T-helper 2 cell treated with Interferon-gamma antibody and Interleukin-4, amounts not matched to agents 5 μg/mL and 100 μg/mL, for 36 hours (primary cell): ENCODE measurements around the gene MBD6.

ENCODE experiments used
- DNase-seq: peaks from one replicate; pipeline ENCODE4 v3.0.0; 2021; ENCODE audit warnings: low spot score
- H3K27ac Mint-ChIP-seq: one replicate; pipeline ENCODE4 v1.8.0; 2021; ENCODE audit warnings: mild to moderate bottlenecking, mixed read lengths
- H3K27me3 Mint-ChIP-seq: one replicate; pipeline ENCODE4 v1.8.0; 2021; ENCODE audit warnings: low read depth, mixed read lengths
- H3K36me3 Mint-ChIP-seq: one replicate; pipeline ENCODE4 v1.8.0; 2021; ENCODE audit warnings: low read depth, mixed read lengths
- H3K4me1 Mint-ChIP-seq: one replicate; pipeline ENCODE4 v1.8.0; 2021; ENCODE audit warnings: low read depth, mixed read lengths
- H3K4me3 Mint-ChIP-seq: one replicate; pipeline ENCODE4 v1.8.0; 2022; ENCODE audit warnings: mild to moderate bottlenecking, moderate library complexity, mixed read lengths
- H3K9me3 Mint-ChIP-seq: one replicate; pipeline ENCODE4 v1.8.0; 2021; ENCODE audit warnings: mixed read lengths

Gene MBD6

DNA sequence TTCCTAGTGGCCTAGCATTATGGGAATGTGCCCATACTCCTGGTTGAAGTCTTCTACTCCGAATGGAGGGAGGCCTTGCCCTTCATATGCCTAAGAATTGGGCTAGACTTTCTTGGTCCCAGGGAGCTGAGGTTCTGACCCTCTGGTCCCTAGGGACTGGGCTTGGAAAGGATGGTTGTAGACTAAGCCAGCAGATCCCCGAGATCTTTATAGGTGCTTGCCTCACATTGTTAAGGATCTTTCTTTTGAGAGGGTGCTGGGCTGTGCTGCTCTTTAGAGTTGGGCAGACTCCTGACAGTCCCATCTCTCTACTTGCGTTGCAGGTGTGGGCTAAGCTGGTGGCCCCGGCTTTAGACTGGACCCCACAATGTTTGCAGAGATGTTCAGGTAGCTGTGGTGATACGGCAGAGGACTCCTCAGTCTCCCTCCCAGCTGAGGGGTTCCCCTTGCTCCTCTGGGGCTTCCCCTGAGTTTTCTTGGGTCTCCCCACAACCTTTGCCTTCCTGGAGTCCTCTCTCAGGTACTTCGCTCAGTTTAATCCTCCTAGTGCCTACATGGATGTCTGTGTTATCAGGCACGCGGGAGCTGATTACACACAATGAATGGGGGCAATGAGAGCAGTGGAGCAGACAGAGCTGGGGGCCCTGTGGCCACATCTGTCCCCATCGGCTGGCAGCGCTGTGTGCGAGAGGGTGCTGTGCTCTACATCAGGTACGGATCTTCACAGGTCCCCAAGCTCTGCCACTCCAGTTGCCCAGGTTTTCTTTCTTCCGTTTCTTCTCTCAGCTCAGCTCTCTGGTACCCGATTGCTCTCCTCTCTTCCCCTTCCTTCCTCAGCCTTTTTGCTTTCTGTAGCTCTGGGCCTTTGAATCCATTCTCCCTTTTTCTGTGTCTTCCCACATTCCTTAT is 1.3 kb downstream of the MBD6 start:
- Mint-ChIP-seq H3K4me1 (peaks cover 34% of the 10 kb centered on the region), H3K27me3 (peaks cover 5% of the 10 kb centered on the region), H3K27ac (peak overlapping the region; percentile 90), H3K4me3 (peak overlapping the region; percentile 97), H3K9me3 (no peaks in the 10 kb centered on the region), H3K36me3 (peaks cover 48% of the 10 kb centered on the region)
- DNase-seq: no peak

DNA sequence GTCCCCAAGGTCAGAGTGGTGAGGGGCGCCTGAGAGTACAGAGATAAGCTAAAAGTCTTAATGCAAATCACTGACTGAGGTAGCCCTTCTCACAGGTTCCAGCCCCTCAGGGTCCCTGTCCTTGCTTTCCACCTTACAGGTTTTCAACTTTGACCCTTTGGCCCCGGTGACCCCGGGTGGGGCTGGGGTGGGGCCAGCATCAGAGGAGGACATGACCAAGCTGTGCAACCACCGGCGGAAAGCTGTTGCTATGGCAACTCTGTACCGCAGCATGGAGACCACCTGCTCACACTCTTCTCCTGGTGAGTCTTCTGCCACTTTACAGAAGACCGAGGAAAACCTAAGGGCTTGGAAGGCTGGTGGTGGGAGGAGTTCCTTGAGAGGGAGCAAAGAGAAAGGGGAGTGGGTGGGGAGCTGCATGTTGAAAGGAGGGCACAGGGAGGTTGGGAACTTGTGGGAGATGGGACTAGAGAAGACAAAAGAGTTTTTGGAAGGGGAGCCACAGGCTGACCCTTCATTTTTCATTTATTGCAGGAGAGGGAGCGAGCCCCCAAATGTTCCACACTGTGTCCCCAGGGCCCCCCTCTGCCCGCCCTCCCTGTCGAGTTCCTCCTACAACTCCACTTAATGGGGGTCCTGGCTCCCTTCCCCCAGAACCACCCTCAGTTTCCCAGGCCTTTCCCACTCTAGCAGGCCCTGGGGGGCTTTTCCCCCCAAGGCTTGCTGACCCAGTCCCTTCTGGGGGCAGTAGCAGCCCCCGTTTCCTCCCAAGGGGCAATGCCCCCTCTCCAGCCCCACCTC is 2.4 kb downstream of the MBD6 start:
- no peak for DNase-seq
- Mint-ChIP-seq H3K36me3 (peaks cover 48% of the 10 kb centered on the region), H3K9me3 (no peaks in the 10 kb centered on the region), H3K4me1 (peaks cover 30% of the 10 kb centered on the region), H3K27me3 (peaks cover 5% of the 10 kb centered on the region), H3K4me3 (peak overlapping the region; percentile 97), H3K27ac (peak overlapping the region; percentile 90)

DNA sequence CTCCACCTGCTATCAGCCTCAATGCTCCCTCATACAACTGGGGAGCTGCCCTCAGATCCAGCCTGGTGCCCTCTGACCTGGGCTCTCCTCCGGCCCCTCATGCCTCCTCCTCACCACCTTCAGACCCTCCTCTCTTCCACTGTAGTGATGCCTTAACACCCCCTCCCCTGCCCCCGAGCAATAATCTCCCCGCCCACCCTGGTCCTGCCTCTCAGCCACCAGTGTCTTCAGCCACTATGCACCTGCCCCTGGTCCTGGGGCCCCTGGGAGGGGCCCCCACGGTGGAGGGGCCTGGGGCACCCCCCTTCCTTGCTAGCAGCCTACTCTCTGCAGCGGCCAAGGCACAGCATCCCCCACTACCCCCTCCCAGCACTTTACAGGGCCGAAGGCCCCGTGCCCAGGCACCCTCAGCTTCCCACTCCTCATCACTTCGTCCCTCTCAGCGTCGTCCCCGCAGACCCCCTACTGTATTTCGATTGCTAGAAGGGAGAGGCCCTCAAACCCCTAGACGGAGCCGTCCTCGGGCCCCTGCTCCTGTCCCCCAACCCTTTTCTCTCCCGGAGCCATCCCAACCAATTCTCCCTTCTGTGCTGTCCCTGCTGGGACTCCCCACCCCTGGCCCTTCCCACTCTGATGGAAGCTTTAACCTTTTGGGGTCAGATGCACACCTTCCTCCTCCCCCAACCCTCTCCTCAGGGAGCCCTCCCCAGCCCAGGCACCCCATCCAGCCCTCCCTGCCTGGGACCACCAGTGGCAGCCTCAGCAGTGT is 3.2 kb downstream of the MBD6 start:
- H3K4me1 Mint-ChIP-seq: peaks cover 30% of the 10 kb centered on the region
- H3K36me3 Mint-ChIP-seq: peaks cover 48% of the 10 kb centered on the region
- no peak for DNase-seq
- peaks cover 3% of the 10 kb centered on the region for H3K27me3 Mint-ChIP-seq
- H3K4me3 Mint-ChIP-seq: no peak overlapping the region
- H3K27ac Mint-ChIP-seq: peak overlapping the region; percentile 20
- H3K9me3 Mint-ChIP-seq: no peaks in the 10 kb centered on the region

DNA sequence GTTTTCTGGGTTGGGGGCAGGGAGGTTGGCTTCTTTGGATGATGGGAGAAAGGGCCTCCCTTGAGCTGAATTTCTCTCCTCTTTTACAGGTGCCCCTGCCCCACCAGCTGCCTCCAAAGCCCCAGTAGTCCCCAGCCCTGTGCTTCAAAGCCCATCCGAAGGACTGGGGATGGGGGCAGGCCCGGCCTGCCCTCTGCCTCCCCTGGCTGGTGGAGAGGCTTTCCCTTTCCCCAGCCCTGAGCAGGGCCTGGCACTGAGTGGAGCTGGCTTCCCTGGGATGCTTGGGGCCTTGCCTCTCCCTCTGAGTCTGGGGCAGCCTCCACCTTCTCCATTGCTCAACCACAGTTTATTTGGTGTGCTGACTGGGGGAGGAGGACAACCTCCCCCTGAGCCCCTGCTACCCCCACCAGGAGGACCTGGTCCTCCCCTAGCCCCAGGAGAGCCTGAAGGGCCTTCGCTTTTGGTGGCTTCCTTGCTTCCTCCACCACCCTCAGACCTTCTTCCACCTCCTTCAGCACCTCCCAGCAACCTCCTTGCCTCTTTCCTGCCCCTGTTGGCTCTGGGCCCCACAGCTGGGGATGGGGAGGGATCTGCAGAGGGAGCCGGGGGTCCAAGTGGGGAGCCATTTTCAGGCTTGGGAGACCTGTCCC is 4.0 kb downstream of the MBD6 start:
- peaks cover 3% of the 10 kb centered on the region for H3K27me3 Mint-ChIP-seq
- H3K27ac Mint-ChIP-seq: no peak overlapping the region
- H3K4me3 Mint-ChIP-seq: no peak overlapping the region
- H3K36me3 Mint-ChIP-seq: peaks cover 53% of the 10 kb centered on the region
- no peaks in the 10 kb centered on the region for H3K9me3 Mint-ChIP-seq
- no peak for DNase-seq
- peaks cover 23% of the 10 kb centered on the region for H3K4me1 Mint-ChIP-seq

DNA sequence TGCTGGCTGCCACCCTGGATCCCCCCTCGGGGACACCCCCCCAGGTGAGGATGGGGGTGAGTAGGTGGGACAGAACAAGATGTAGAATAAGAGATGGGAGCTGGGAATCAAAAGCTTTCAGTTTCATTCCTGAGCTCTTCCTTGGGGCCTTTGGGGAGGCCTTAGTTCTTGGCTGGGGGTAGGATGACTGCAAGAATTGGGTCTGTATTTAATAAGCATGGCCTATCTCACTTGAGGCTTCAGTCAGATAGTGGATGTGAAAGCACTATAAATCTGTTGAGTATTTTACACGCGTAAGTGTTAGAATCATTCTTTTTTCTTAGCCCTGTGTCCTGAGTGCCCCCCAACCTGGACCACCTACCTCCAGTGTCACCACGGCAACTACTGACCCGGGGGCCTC is 4.6 kb downstream of the MBD6 start:
- H3K36me3 Mint-ChIP-seq: peaks cover 52% of the 10 kb centered on the region
- no peaks in the 10 kb centered on the region for H3K9me3 Mint-ChIP-seq
- no peak overlapping the region for H3K4me3 Mint-ChIP-seq
- no peak overlapping the region for H3K27ac Mint-ChIP-seq
- H3K27me3 Mint-ChIP-seq: peaks cover under 1% of the 10 kb centered on the region
- peaks cover 17% of the 10 kb centered on the region for H3K4me1 Mint-ChIP-seq
- no peak for DNase-seq

DNA sequence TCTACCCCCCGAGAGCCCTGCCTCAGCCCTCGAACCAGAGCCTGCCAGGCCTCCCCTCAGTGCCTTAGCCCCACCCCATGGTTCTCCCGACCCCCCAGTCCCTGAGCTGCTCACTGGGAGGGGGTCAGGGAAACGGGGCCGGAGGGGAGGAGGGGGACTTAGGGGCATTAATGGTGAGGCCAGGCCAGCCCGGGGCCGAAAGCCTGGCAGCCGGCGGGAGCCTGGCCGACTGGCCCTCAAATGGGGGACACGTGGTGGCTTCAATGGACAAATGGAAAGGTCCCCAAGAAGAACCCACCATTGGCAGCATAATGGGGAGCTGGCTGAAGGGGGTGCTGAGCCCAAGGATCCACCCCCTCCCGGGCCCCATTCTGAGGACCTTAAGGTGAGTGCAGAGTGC is 5.6 kb downstream of the MBD6 start:
- no peaks in the 10 kb centered on the region for H3K9me3 Mint-ChIP-seq
- no peak overlapping the region for H3K4me3 Mint-ChIP-seq
- no peak for DNase-seq
- no peaks in the 10 kb centered on the region for H3K27me3 Mint-ChIP-seq
- peak overlapping the region; percentile 31 for H3K27ac Mint-ChIP-seq
- H3K4me1 Mint-ChIP-seq: peaks cover 15% of the 10 kb centered on the region
- peaks cover 61% of the 10 kb centered on the region for H3K36me3 Mint-ChIP-seq

DNA sequence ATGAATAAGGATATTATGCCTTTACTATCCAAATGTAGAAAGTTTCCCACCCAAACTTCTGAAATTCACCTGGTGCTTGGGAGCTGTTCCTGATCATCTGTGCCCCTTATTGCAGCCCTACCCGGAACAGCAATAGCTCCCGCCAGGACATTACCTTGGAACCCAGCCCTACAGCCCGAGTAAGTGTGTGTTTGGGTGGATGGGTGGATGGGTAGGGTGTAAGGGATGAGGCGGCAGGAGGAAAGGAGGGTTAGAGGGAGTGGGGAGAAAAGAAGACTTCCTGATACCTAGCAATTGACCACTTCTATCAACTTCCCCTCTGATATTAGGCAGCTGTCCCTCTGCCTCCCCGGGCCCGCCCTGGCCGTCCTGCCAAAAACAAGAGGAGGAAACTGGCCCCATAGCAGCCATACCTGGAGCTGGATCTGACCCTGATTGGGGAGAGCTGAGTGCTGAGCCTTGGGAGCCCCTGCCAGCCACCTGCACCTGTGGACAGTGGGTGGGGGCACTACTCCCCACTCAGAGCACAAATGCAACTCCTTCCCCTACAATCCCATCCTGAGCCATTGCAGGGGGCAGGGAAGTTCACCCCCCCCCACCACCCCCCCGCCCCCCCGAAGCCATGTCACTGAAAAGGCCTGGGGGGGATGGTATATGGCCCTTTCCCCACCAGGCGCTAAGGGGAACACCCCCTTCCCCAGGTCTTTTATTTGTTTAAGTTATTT is 6.4 kb downstream of the MBD6 start:
- DNase-seq: no peak
- Mint-ChIP-seq H3K36me3 (peaks cover 58% of the 10 kb centered on the region), H3K27ac (no peak overlapping the region), H3K9me3 (no peaks in the 10 kb centered on the region), H3K27me3 (no peaks in the 10 kb centered on the region), H3K4me1 (peaks cover 6% of the 10 kb centered on the region), H3K4me3 (no peak overlapping the region)

DNA sequence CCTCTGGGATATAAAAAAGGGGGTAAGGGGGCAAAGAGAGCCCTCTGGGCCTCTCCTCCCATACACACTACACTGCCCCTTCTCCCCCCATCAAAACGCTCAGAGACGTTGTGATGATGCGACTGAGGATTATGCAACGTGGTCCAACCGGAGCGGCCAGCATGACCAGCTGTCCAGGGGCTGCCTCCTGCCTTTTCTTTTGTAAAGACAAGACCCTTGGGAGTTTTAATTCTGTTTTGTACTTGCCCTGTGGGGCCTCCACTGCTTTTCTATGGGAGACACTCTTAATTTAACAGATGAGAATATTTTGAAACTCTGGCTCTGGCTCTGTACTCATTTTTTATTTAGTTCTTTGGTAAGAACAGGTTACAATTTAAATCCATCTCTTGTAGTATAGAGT is 7.2 kb downstream of the MBD6 start:
- DNase-seq: no peak
- Mint-ChIP-seq H3K27ac (no peak overlapping the region), H3K4me1 (peaks cover 2% of the 10 kb centered on the region), H3K27me3 (no peaks in the 10 kb centered on the region), H3K9me3 (no peaks in the 10 kb centered on the region), H3K36me3 (peaks cover 53% of the 10 kb centered on the region), H3K4me3 (no peak overlapping the region)

DNA sequence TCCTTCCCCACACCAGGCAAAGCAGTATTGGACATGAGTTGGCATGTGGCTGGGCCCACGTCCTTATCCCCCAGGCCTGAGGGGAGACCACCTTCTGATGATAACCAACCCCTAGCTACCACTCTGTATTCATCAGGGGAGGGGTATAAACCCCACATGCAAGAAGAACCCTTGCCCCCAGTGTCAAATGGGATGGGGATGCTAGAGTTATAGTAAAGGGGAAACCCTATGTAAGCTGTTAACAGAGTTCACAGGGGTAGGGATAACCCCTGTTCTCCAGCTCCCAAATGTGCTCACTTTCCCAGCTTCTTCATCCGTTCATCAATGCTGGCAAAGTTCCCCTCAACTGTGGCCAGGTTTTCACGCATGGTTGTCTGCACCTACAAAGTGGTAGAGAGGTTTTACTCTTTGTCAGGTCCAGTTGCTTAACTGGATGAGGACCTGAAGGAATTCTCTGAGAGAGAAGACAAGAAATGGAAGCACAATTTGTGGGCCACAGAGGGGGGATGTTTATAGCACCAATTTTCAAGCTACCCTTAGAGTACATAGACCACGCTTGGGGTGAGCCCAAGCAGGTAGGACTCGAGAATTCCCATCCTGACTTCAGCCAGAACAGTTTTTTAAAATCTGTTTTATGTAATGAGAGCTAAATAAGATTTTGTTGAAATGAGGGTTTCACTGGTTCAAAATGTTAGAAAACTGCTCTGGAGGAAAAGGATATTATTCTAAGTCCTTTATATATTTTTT is 7.9 kb downstream of the MBD6 start:
- H3K27me3 Mint-ChIP-seq: no peaks in the 10 kb centered on the region
- H3K9me3 Mint-ChIP-seq: no peaks in the 10 kb centered on the region
- H3K4me3 Mint-ChIP-seq: no peak overlapping the region
- no peak overlapping the region for H3K27ac Mint-ChIP-seq
- H3K4me1 Mint-ChIP-seq: no peaks in the 10 kb centered on the region
- no peak for DNase-seq
- H3K36me3 Mint-ChIP-seq: peaks cover 57% of the 10 kb centered on the region

DNA sequence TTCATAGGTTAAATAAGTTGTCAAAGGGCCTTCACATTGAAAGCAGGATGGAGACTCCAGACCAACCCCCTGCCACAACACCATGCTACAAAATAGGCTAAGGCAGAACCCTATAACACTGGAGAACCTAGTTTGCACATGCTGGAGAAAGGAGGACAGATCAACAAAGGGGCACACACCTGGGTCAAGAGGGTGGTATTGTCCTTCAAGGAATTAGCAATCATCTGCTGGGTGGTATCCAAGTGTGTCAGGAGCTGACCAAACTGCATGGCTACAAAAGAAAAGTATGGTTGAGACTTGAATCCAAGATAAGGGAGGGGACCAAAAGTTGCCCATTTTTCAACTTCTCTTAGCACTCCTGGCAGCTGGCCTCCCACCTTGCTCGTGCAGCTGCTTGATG is 9.2 kb downstream of the MBD6 start:
- H3K4me3 Mint-ChIP-seq: no peak overlapping the region
- H3K27ac Mint-ChIP-seq: no peak overlapping the region
- no peaks in the 10 kb centered on the region for H3K27me3 Mint-ChIP-seq
- DNase-seq: no peak
- peaks cover 57% of the 10 kb centered on the region for H3K36me3 Mint-ChIP-seq
- no peaks in the 10 kb centered on the region for H3K9me3 Mint-ChIP-seq
- H3K4me1 Mint-ChIP-seq: peaks cover 1% of the 10 kb centered on the region

DNA sequence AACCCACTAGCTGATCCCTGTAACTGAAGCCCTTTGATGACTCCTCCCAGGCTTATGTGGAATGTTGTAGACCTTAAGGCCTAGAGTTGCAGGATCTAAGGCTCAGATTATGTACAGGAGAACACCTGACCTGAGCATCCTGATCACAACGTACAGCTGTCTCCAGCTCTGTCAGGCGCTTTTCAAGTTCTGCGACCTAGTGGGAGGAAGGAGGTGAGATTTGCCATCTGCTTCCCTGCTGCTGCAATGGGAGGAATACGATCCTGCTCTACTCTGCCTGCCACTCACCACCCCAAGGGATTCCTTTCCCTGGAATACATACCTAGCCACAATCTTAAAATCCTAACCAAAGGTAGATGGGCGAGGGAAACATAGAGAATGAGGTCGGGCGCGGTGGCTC is 10.5 kb downstream of the MBD6 start:
- Mint-ChIP-seq H3K4me1 (peaks cover 1% of the 10 kb centered on the region), H3K27me3 (no peaks in the 10 kb centered on the region), H3K4me3 (no peak overlapping the region), H3K27ac (no peak overlapping the region), H3K36me3 (peaks cover 58% of the 10 kb centered on the region), H3K9me3 (no peaks in the 10 kb centered on the region)
- DNase-seq: no peak

DNA sequence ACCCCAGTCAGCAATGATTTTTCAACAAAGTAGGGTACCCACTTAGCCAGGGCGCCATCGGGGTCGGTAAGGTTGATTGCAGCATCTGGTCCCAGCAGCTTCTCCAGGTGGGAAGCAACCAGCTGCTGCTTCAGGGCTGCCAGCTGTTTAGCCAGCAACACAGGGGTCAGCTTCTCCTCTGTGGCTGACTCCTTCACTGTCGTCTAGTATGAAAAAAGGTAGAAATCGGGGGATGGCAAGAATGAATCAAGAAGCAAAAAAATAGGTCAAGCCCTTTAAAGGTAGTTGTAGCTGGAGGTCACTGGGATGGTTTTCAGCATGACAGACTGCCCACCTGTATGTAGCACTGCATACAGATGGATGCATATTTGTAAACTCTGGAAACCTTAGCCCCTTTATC is 11.6 kb downstream of the MBD6 start:
- no peak overlapping the region for H3K4me3 Mint-ChIP-seq
- DNase-seq: no peak
- H3K36me3 Mint-ChIP-seq: peaks cover 53% of the 10 kb centered on the region
- H3K9me3 Mint-ChIP-seq: no peaks in the 10 kb centered on the region
- no peaks in the 10 kb centered on the region for H3K27me3 Mint-ChIP-seq
- H3K27ac Mint-ChIP-seq: no peak overlapping the region
- H3K4me1 Mint-ChIP-seq: peaks cover 1% of the 10 kb centered on the region
